GM19438 (cell line): ENCODE measurements around the gene CAMSAP2.
A peak's percentile ranks its signal among the peaks of the same experiment; 100 is the strongest.
"Not testable (repeated sequence)": the region's sequence is repeated elsewhere in the genome, so short reads cannot be mapped to it uniquely, and the experiment has no call there.

Experiments
- ATAC-seq: cut with Tn5 transposase; IDR thresholded peaks from one replicate; pipeline ENCODE4 v1.9.1; 2021; ENCODE audit warnings: low read depth; ENCODE audit not compliant: unreplicated experiment

The CAMSAP2 gene

GRCh38 chr1:200778766-200779165, 40.1 kb downstream of the CAMSAP2 start:
- no peak for ATAC-seq

- no peak for ATAC-seq
These were observed 40.6 kb downstream of the CAMSAP2 start for GRCh38 chr1:200779326-200779725.

GRCh38 chr1:200780545-200781369, 42.1 kb downstream of the CAMSAP2 start:
- ATAC-seq = peak; percentile 62

- ATAC-seq = no peak
These were observed 45.2 kb downstream of the CAMSAP2 start for GRCh38 chr1:200783926-200784325.

- no peak for ATAC-seq
These were observed 45.9 kb downstream of the CAMSAP2 start for GRCh38 chr1:200784576-200784975.

- ATAC-seq = no peak
These were observed 48.1 kb downstream of the CAMSAP2 start for GRCh38 chr1:200786788-200787187.

- no peak for ATAC-seq
These were observed 49.2 kb downstream of the CAMSAP2 start for GRCh38 chr1:200787896-200788387.

DNA sequence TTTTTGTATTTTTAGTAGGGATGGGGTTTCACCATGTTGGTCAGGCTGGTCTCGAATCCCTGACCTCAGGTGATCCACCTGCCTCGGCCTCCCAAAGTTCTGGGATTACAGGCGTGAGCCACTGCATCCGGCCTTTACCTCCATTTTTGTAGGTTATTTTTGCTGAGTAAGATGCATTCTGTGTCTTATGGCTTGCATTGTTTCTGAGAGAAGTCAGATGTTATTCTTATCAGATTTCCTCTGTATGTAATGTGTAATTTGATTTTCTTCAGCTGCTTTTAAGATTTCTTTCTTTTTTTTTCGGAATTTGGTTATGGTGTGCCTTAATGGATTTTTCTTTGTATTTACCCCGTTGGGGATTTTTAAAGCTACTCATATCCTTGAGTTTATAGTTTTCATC, 52.3 kb downstream of the CAMSAP2 start:
- not testable (repeated sequence) for ATAC-seq

- ATAC-seq = no peak
These were observed 55.0 kb downstream of the CAMSAP2 start for GRCh38 chr1:200793677-200794076.

DNA sequence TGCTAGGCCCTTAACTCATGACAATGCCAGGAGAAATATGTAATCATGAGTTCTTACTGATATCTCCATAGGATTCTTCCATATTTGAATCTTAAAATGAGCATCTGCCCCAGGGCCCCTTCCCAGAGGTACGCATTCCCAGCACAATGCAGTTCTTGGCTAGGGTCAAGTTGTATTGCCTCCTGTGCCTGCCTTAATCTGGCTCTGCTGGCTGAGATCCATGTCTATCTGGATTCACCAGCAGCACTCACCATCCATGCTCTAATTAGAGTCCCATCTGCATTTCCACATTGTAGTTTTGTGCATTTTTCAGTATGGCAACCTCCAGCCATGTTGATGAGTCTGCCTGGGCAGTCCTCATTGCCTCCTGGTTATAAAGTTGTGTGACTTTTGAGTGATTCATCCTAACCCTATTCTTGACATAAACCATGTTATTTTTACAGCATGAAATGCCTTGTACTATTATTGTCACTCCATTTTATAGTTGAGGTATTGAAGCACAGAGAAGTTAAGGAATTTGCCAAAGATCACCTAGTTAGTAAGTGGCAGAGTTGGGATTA, 55.9 kb downstream of the CAMSAP2 start:
- no peak for ATAC-seq

DNA sequence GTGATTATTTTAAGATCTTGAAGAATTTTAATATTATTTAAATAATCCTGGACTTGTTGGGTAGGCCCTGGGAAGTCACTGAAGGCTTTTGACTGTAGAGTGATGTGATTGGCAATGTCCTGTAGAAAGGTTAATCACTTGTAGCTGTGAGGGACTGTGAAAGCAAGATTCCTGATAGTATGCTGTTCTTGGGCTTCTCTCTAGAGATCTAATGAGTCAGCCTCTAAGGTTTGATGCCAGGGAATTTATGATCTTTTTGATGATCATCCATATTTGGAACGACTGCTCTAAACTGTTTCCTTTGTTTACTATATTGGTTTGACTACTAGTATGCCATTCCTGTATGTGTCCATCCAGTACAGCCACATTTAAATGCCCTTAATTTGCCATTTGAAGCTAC, 56.5 kb downstream of the CAMSAP2 start:
- no peak for ATAC-seq

GRCh38 chr1:200802042-200802441, 63.3 kb downstream of the CAMSAP2 start:
- ATAC-seq = no peak

- peak; percentile 78 for ATAC-seq
These were observed 64.3 kb downstream of the CAMSAP2 start for GRCh38 chr1:200802865-200803512.

GRCh38 chr1:200805719-200806118, 67.0 kb downstream of the CAMSAP2 start:
- ATAC-seq = no peak

- no peak for ATAC-seq
These were observed 70.2 kb downstream of the CAMSAP2 start for GRCh38 chr1:200808846-200809245.

- ATAC-seq = no peak
These were observed 73.0 kb downstream of the CAMSAP2 start for GRCh38 chr1:200811704-200812103.

- ATAC-seq = not testable (repeated sequence)
These were observed 78.0 kb downstream of the CAMSAP2 start for GRCh38 chr1:200816624-200817224.

DNA sequence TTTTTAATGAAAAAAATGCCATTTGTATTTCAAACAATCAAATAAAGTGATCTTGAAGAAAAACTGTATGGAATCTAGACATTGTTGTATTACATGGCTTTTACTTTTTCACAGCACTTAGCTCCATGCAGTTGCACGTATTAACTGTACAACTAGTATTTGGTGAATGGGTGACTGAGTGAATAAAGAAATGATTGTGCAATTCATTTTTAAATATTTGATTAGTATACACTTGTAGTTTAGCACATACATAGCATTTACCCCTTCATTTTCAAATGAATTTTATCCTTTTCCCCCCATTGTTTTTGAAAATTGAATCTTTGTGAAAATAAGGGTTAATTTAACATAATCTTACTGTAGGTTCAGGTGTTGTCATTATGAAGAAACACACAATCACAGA, 79.6 kb downstream of the CAMSAP2 start:
- ATAC-seq = no peak

DNA sequence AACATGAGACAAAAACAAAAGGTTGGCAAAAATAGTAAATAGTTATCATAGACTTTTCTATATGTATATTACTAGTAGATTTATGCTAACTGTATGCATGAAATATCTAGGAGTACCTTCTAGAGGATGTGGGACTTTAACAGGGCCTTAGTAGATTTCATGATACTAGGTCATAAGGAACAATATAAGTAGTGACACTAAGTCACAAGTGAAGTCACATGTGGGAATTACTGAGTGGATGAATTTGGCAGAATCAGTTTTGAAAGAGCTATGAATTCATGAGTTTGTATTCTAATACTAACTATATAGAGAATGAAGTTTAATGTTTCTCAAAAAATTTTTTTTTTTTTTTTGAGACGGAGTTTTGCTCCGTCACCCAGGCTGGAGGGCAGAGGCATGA, 81.0 kb downstream of the CAMSAP2 start:
- ATAC-seq = no peak

DNA sequence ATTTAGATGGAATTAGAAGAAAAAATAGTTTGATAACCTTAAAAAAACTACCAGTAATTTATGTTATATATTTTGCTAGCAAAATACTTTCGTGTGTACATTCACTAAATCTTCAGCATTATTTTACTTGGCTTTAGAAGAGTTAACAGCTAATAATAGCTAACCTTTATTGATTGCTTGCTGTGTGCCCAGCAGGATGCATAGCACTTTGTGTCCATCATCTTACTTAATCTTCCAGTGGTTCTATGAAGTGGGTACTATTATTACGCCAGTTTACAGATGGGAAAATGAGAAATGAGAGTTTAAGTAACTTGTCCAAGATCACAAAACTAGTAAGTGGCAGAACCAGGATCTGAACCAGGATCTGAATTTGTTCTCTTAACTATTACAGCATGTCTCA, 92.4 kb downstream of the CAMSAP2 start:
- no peak for ATAC-seq

DNA sequence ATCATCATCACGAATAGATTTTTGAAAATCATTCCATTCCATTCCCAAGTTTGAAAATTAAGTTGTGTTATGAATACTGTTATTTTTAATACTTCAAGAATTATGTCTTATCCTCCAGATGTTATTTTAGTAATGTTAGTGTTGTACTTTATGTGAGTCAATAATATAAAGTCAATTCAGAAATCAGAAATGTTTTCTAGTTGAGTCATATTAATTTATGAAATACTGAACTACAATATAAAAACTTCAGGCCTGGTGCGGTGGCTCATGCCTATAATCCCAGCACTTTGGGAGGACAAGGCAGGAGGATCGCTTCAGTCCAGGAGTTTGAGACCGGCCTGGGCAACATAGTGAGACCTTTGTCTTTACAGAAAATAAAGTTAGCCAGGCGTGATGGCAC, 95.7 kb downstream of the CAMSAP2 start:
- no peak for ATAC-seq
